ENCODE results near the gene CDH12. TPM values are rescaled to one million over a fixed set of nuclear protein-coding genes. Genes with fewer than 3 reads are reported as not detected.

Gene CDH12
- total RNA-seq, 1 donor from 2014 or later = not detected

GRCh38 chr5:21831145-21831787 is 1021.9 kb downstream of the CDH12 start:
- H3K9me3 ChIP-seq = no peaks in the 10 kb centered on the region
- no peaks in the 10 kb centered on the region for H3K36me3 ChIP-seq
- no peak for TF ChIP-seq CTCF (IDR thresholded peaks at IDR 0.05)
- TF ChIP-seq POLR2A (IDR thresholded peaks at IDR 0.05) = no peak
- no peak for TF ChIP-seq POLR2AphosphoS5 (IDR thresholded peaks at IDR 0.05; ENCODE audit: insufficient read depth in 1 of 2, low read depth in 1 of 2)
- H3K27me3 ChIP-seq = no peaks in the 10 kb centered on the region
- no peaks in the 10 kb centered on the region for H3K4me1 ChIP-seq
- no peak for DNase-seq (ENCODE audit: extremely low spot score in 2 of 2)
- H3K27ac ChIP-seq = no peak overlapping the region
- H3K4me3 ChIP-seq = no peak overlapping the region
- intact Hi-C loops (cut with DNase I) = no loop called here

- intact Hi-C loops (cut with DNase I) = no loop called here
- H3K27me3 ChIP-seq = no peaks in the 10 kb centered on the region
- H3K4me1 ChIP-seq = no peaks in the 10 kb centered on the region
- H3K36me3 ChIP-seq = no peaks in the 10 kb centered on the region
- DNase-seq (ENCODE audit: extremely low spot score in 2 of 2) = no peak
- no peak overlapping the region for H3K27ac ChIP-seq
- TF ChIP-seq POLR2AphosphoS5 (IDR thresholded peaks at IDR 0.05; ENCODE audit: insufficient read depth in 1 of 2, low read depth in 1 of 2) = no peak
- TF ChIP-seq CTCF (IDR thresholded peaks at IDR 0.05) = no peak
- no peak for TF ChIP-seq POLR2A (IDR thresholded peaks at IDR 0.05)
- H3K4me3 ChIP-seq = no peak overlapping the region
- H3K9me3 ChIP-seq = no peaks in the 10 kb centered on the region
Measured at GRCh38 chr5:21826884-21827283, 1026.3 kb downstream of the CDH12 start.

GRCh38 chr5:21823588-21823987 is 1029.6 kb downstream of the CDH12 start:
- intact Hi-C loops (cut with DNase I) = no loop called here
- H3K4me3 ChIP-seq = no peak overlapping the region
- no peaks in the 10 kb centered on the region for H3K9me3 ChIP-seq
- H3K27ac ChIP-seq = no peak overlapping the region
- no peak for DNase-seq (ENCODE audit: extremely low spot score in 2 of 2)
- H3K4me1 ChIP-seq = no peaks in the 10 kb centered on the region
- H3K36me3 ChIP-seq = no peaks in the 10 kb centered on the region
- no peak for TF ChIP-seq POLR2AphosphoS5 (IDR thresholded peaks at IDR 0.05; ENCODE audit: insufficient read depth in 1 of 2, low read depth in 1 of 2)
- no peak for TF ChIP-seq POLR2A (IDR thresholded peaks at IDR 0.05)
- TF ChIP-seq CTCF (IDR thresholded peaks at IDR 0.05) = no peak
- no peaks in the 10 kb centered on the region for H3K27me3 ChIP-seq

GRCh38 chr5:21823076-21823574 is 1030.0 kb downstream of the CDH12 start:
- H3K4me3 ChIP-seq = no peak overlapping the region
- H3K4me1 ChIP-seq = no peaks in the 10 kb centered on the region
- no peak overlapping the region for H3K27ac ChIP-seq
- intact Hi-C loops (cut with DNase I) = no loop called here
- TF ChIP-seq CTCF (IDR thresholded peaks at IDR 0.05) (no peak), POLR2A (IDR thresholded peaks at IDR 0.05) (no peak), POLR2AphosphoS5 (IDR thresholded peaks at IDR 0.05; ENCODE audit: insufficient read depth in 1 of 2, low read depth in 1 of 2) (no peak)
- H3K27me3 ChIP-seq = no peaks in the 10 kb centered on the region
- no peak for DNase-seq (ENCODE audit: extremely low spot score in 2 of 2)
- no peaks in the 10 kb centered on the region for H3K9me3 ChIP-seq
- no peaks in the 10 kb centered on the region for H3K36me3 ChIP-seq

GRCh38 chr5:21820527-21820926 is 1032.6 kb downstream of the CDH12 start:
- TF ChIP-seq POLR2A (IDR thresholded peaks at IDR 0.05) = no peak
- TF ChIP-seq CTCF (IDR thresholded peaks at IDR 0.05) = no peak
- no peak for TF ChIP-seq POLR2AphosphoS5 (IDR thresholded peaks at IDR 0.05; ENCODE audit: insufficient read depth in 1 of 2, low read depth in 1 of 2)
- DNase-seq (ENCODE audit: extremely low spot score in 2 of 2) = no peak
- H3K4me3 ChIP-seq = no peak overlapping the region

More at GRCh38 chr5:21820527-21820926, 1032.6 kb downstream of the CDH12 start:
- Histone ChIP-seq H3K9me3 (no peaks in the 10 kb centered on the region), H3K27me3 (no peaks in the 10 kb centered on the region), H3K27ac (no peak overlapping the region), H3K36me3 (no peaks in the 10 kb centered on the region), H3K4me1 (no peaks in the 10 kb centered on the region)
- intact Hi-C loops (cut with DNase I) = no loop called here

All from vagina (tissue), 2 donors.